GM21786 (cell line): ENCODE measurements around the gene USF2.
"Not testable (repeated sequence)": the region's sequence is repeated elsewhere in the genome, so short reads cannot be mapped to it uniquely, and the experiment has no call there.

Experiments
- ATAC-seq: cut with Tn5 transposase; IDR thresholded peaks from one replicate; pipeline ENCODE4 v1.9.1; 2021; ENCODE audit not compliant: unreplicated experiment

USF2 gene

DNA sequence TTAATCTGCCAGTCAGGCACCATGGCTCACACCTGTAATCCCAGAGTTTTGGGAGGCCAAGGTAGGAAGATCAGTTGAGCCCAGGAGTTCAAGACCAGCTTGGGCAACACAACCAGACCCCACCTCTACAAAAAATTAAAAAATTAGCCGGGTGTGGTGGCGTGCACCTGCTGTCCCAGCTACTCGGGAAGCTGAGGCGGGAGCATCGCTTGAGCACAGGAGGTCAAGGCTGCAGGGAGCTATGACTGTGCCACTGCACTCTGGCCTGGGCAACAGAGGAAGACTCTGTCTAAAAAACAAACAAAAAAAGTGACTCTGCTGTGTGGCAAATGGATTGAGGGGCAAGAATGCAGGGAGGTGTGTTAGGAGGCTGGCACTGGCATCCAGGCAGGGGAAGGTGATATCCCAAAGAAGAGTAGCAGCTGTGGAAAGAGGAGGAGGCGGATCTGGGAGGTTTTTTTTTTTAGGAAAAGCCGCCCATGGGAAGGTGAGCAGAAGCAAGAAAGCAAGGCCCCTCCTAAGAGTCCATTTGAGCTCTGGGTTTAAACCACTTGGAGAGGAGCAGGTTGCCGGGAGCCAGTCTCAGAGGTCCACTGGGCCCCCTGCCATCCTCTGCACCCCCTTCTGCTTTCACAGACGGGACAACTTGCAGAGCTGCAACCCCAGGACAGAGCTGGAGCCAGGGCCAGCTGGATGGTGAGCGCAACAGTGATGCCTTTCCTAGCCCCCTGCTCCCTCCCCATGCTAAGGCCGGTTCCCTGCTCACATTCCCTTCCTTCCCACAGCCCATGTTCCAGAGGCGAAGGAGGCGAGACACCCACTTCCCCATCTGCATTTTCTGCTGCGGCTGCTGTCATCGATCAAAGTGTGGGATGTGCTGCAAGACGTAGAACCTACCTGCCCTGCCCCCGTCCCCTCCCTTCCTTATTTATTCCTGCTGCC is 15.7 kb downstream of the USF2 start:
- ATAC-seq, result no peak

DNA sequence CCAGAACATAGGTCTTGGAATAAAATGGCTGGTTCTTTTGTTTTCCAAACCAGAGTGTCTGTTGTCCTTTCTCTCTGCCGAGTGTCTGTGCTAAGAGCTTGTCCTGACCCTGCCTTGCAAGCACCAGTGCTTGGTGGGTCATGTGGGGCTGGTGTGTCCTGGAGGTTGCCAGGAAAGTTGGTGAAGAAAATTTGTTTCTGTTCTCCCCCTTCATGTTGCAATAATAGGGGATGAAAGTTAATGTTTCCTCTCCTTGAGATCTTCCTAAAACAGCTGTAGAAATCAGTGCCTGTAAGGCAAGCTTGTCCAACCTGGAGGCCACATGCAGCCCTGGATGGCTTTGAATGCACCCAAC is 16.3 kb downstream of the USF2 start:
- ATAC-seq, result no peak

DNA sequence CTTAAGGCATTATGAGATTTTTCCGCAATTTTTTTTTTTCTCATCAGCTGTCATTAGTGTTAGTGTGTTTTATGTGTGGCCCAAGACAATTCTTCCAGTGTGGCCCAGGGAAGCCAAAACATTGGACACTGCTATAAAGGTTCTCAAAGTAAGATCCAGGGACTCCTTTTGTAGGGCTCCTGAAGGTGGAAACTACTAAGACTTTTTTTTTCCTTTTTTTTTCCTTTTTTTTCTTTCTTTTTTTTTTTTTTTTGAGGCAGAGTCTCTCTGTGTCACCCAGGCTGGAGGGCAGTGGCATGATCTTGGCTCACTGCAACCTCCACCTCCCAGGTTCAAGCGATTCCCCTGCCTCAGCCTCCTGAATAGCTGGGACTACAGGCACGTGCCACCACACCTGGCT is 16.7 kb downstream of the USF2 start:
- not testable (repeated sequence) for ATAC-seq

DNA sequence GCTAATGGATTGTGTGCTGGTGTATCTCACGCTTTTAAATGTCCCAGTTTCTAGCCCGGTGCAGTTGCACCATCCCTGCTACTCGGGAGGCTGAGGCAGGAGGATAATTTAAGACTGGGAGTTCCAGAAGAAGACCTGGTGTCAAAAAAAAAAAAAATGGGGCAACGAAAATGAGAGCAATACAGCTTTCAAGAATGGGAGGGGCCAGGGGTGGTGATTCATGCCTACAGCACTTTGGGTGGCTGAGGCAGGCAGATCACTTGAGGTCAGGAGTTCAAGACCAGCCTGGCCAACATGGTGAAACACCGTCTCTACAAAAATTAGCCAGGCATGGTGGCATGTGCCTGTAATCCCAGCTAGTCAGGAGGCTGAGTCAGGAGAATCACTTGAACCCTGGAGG is 17.3 kb downstream of the USF2 start:
- not testable (repeated sequence) for ATAC-seq

DNA sequence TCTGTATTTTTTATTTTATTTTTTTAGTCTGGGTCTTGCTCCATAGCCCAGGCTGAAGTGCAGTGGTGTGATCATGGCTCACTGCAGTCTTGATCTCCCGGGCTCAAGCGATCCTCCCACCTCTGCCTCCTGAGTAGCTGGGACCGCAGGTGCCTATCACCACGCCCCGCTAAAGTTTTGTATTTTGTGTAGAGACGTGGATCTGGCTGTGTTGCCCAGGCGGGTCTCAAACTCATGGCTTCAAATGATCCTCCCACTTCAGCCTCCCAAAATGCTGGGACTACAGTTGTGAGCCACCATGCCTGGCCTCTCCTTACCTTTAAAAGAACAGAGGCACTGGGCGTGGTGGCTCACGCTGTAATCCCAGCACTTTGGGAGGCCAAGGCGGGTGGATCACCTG is 19.0 kb downstream of the USF2 start:
- ATAC-seq, result no peak

DNA sequence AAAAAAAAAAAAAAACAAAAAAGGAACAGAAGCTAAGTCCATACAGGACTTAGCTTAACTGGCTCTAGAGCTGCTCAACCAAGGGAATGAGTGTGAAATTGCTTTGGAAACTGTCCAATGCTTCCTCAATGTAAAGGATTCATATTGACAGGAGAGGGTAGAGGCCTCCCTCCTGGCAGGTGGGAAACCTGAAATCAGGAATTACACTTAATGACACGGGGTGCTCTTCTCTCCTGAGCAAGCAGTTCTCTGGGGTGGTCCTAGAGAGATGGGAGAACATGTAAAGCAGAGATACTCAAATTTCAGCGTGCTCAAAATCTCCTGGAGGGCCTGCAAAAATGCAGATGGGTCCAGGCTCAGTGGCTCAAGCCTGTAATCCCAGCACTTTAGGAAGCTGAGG is 19.6 kb downstream of the USF2 start:
- no peak for ATAC-seq

DNA sequence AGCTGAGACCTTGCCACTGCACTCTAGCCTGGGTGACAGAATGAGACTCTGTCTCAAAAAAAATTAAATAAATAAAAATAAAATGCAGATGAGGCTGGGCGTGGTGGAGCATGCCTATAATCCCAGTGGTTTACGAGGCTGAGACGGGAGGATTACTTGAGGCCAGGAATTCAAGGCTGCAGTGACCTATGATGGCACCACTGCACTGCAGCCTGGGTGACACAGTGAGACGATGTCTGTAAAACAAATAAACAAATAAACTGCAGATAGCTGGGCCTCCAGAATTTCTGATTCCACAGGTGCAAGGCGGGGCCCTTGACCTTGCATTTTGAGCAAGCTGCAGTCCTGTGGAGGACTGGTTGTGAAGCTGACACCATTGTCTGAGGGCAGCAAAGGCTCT is 20.1 kb downstream of the USF2 start:
- no peak for ATAC-seq

DNA sequence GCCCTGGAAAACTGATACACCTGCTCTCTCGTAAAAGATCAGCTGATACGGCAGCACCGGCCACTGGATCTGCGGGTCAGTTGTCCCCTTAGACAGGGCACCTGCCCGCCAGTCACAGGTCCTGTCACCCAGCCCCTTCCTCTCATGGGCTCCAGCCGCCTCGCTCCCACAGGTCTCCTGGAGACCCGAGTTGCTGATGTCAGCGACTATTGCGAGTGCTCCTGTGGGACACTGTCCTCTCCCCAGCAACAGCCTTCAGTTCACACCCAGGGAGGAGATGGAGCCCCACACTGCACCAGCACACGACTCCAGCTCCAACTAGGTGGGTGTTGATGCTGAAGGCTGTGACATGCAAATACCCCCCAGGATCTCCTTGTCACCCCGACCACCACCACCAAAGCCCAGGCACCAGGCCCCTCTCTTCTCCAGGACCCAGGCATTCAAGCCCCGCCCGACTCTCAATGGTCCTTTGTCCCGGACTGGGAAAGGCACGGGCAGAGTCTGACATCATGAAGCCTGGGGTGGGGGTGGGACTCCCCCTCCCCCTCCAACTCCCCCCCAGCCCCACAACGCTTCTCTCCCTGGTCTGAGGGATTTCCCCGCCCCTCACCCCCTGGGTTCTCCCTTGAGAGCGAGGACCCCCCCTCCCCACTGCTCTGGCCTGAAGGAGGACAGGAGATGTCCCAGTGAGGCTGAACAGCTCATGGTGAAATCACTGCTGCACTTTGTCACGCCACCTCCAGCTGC is 21.8 kb downstream of the USF2 start:
- ATAC-seq, result no peak

DNA sequence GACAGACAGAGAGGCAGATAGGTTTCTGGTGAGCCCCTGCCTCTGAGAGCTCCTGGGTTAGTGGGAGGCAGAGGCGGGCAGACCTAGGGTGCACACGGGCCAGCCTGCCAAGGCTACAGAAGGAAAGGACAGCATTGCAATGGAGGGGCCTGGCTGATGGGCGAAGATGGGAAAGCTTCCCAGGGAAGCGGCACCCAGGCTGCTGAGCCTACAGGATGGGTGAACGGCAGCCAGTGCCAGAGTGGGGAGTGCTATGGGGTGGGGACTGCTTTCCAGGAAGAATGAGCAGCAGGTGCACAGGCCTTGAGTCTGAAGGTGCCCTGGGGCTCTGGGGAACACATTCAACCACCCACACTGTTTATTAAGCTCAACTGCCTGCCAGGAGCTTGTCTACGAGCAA is 22.5 kb downstream of the USF2 start:
- no peak for ATAC-seq

DNA sequence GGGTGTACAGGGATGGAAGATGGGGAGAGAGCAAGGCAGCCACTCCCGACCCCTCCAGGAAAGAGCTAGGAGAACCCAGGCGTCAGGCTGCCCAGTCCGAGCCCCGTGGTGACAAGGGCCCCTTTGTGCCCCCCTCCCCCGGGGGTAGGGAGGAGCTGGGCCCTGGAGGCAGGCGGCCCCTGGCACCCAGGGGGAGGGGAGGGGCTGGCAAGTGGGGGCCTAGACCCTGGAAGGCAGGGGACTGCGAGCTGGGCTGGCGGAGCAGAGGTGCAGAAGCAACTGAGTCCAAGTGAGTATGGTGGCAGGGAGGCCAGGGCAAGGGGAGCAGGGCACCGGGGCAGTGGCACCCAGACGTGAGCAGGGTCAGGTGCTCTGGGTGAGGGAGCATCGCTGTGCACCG is 23.2 kb downstream of the USF2 start, which contains the start of gene MAG:
MAG (plus strand) TSS at position 246 of the 400 bp plus-strand sequence. CDS start 3,248 bp downstream, outside the sequence.
- no peak for ATAC-seq

DNA sequence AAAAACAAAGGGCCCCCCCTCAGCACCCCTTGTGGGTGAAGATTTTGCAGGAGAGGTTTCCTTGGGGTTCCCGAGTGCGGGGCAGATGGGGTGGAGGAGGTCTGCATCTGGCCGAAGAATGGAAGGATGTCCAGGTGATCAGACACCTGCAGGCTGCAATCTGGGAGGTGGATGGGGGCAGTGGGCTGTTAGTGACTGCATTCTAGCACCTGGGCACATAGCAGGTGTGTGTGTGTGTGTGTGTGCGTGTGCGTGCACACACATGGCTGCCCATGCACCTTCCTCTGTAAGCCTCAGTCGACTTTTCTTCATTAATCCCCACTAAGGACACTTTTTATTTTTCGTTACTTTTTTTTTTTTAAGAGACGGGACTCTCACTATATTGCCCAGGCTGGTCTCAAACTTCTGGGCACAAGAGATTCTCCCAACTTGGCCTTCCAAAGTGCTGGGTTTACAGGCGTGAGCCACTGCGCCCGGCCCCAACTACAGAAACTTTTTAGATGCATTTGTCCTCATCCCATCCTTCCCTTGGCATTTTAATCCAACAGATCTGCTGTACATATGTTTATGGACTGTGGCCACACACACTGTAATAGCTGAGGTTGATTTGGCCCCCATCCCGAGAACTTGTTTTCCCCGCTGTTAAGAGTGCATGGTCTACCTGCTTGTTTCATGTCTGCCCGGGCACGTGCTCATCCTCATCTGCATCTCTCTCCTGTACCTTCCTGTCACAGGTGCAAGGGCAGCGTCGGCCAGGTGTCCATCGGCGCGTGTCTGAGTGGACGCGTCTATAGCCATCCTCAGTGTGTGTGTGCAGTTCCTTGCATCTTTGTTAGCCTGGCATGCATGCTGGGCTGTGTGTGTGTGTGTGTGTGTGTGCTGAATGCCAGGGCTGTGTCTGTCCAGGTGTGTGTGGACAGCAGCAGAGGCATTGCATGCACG is 23.9 kb downstream of the USF2 start:
- no peak for ATAC-seq

DNA sequence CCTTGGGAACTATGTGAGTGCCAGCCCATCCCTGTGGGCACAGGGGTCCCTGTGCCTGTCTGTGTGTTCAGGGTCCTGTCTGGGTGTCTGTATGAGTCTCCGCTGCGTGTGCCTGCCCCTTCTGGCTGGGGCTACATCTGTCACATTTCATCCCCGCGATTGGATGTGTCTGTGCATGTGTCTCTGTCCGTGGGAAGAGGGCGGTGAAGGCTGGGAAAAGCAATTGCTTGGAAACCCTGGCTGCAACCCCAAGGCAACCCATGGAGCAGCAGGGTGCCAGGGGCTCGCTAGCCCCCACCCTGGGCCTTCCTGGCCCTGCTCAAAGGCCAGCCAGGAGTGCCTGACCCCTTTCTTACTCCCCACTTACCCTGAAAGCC is 24.6 kb downstream of the USF2 start:
- no peak for ATAC-seq

DNA sequence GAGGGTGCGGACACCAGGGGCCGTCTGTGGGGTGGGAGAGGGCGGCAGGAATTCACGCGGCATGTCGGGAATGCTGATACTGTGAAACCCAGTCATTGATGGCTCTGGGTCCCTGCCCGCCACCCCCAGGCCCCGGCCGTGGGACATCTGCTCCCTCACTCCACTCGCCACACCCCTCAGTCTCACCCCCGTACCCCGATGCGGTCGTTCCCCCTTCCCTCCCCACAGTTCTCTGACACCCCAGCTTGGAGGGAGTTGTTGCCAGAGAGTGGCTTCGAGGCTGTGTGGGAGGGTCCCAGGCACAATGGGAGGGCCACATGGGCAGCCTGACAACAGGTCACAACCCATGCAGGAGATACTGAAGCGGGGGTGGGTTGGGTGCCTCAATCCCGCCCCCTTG is 25.0 kb downstream of the USF2 start:
- ATAC-seq, result no peak

DNA sequence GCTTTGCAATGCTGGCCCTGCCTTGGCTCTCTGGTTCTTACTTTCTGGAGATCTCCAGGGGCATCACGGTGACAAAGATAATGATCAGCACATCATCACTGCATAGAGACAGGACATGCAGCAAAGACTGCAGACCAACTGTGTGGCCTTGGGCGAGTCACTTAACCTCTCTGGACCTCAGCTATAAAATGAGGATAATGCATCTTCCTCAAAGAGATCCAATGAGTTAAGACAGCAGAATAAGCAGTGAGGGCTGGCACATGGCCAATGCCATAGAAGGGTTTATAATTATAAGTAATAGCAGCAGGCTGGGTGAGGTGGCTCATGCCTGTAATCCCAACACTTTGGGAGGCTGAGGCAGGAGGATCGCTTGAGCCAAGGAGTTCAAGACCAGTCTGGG is 25.6 kb downstream of the USF2 start:
- ATAC-seq, result no peak

DNA sequence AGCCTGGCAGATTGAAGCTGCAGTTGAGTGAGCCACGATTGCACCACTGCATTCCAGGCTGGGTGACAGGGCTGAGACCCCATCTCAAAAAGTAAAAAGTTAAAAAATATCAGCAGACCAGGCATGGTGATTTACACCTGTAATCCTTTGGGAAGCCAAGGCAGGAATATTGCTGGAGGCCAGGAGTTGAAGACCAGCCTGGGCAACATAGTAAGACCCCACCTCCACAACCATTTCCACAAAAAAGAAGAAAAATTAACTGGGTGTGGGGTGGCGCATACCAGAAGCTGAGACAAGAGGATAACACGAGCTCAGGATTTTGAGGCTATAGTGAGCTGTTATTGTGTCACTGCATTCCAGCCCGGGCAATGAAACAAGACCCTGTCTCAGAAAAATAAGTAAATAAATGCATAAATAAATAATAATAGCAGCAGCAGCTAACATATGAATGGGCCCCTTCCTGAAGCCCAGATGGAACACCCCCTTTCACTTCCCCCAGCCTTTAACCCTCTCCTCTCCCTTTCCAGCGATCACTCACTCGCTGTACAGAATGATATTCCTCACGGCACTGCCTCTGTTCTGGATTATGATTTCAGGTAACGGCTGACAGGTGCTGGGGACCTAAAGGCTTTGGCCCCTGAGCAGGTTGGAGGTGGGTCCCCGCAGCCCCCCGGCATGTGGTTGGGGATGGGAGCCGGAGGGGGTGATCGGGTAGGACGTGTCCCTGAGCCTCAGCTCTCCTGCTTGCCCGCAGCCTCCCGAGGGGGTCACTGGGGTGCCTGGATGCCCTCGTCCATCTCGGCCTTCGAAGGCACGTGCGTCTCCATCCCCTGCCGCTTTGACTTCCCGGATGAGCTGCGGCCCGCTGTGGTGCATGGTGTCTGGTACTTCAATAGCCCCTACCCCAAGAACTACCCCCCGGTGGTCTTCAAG is 26.4 kb downstream of the USF2 start:
- ATAC-seq, result no peak

DNA sequence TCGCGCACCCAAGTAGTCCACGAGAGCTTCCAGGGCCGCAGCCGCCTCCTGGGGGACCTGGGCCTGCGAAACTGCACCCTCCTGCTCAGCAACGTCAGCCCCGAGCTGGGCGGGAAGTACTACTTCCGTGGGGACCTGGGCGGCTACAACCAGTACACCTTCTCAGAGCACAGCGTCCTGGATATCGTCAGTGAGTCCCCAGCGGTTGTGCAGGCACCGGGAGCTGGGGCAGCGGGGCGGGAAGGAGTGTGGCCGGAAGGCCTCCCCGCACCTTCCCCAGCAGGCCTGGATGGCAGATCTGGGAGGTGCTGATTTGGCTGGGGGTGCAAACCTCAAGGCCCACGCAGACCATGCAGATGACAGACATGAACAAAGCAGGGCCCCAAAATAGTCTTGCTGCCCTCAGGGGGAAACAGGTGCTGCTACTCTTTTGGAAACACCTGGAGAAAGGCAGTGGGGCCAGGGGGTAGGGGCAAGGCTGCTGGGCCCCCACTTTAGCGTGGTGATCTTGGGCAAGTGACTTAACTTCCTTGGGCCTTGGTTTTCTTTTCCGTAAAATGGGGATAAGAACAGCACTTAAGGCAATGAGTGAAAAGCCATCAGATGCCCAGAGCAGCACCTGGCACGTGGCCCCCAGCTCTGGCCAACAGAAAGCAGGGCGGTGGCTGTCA is 27.2 kb downstream of the USF2 start:
- ATAC-seq, result no peak

DNA sequence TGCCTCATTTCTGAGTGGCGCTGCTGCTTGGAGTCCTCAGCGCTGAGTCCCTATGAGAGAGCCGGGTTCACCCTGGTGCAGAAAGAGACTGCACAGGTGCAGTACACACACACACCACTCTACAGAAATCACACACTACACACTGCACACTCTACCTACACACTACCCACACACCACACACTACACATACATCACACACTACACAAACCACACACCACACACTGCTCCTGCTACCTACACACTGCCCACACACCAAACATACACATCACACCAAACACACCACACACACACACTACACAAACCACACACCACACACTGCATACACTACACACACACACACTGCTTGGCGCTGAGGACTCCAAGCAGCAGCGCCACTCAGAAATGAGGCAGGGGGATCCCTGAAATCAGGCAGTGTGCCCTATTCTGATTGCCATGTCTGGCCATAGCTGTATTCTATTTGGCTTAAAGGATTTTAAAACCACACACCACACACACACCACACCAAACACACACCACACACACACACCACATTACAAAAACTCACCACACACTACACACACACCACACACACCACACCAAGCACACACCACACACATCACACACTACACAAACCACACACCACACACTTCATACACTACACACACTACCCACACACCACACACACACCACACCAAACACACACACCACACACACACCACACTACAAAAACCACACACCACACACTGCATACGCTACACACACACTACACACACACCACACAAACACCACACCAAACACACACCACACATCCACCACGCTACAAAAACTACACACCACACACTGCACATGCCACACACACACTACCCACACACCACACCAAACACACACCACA is 28.1 kb downstream of the USF2 start:
- ATAC-seq, result no peak

DNA sequence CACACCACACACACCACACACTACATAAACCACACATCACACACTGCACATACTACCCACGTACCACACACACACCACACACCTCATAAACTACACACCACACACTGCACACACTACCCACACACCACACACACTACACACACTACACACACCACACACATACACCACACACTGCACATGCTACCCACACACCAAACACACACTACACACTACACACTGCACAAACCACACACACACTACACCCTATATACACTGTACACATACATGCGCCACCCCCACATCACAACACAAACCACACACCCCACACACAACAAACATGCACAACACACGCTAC is 28.7 kb downstream of the USF2 start:
- no peak for ATAC-seq

DNA sequence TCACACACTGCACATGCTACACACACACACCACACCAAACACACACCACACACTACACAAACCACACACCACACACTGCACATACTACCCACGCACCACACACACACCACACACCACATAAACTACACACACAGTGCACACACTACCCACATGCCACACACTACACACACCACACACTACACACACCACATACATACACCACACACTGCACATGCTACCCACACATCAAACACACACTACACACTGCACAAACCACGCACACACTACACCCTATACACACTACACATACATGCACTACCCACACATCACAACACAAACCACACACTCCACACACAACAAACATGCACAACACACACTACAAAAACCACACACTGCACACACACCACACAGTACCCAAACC is 29.2 kb downstream of the USF2 start:
- ATAC-seq, result no peak
